WTC11 (cell line): ENCODE measurements around the gene NLRP1. TPM values are rescaled to one million over a fixed set of nuclear protein-coding genes. Genes with fewer than 3 reads are reported as not detected.
A peak's percentile ranks its signal among the peaks of the same experiment; 100 is the strongest.

Source experiments
- ATAC-seq: fragments of 200-7000 bp; cut with Tn5 transposase; 2 replicates; pipeline ENCODE4 v1.10.0; 2021; ENCODE audit warnings: mild to moderate bottlenecking, moderate library complexity
- CTCF ChIA-PET: fragments of 300-600 bp; sonication (Branson Sonifier 250); formaldehyde crosslinking; loops from one replicate; lab custom pipeline; 2021; ENCODE audit warnings: antibody characterized with exemption; lab: Charles Lee
- POLR2A ChIA-PET: fragments of 350-600 bp; sonication (Branson Sonifier 250); formaldehyde crosslinking; loops from one replicate; lab custom pipeline; 2021; ENCODE audit warnings: antibody characterized with exemption; lab: Charles Lee
- DNase-seq: peaks from one replicate; pipeline ENCODE4 v3.0.0; 2021; ENCODE audit warnings: low spot score
- H3K27ac Mint-ChIP-seq: 2 replicates; pipeline ENCODE4 v1.8.0; 2021; ENCODE audit warnings: mixed read lengths
- H3K27me3 Mint-ChIP-seq: 2 replicates; pipeline ENCODE4 v1.8.0; 2021; ENCODE audit warnings: low read depth, mild to moderate bottlenecking, moderate library complexity, mixed read lengths
- H3K36me3 Mint-ChIP-seq: 2 replicates; pipeline ENCODE4 v1.8.0; 2021; ENCODE audit warnings: mixed read lengths
- H3K4me1 Mint-ChIP-seq: 2 replicates; pipeline ENCODE4 v1.8.0; 2022; ENCODE audit warnings: mixed read lengths
- H3K4me3 Mint-ChIP-seq: 2 replicates; pipeline ENCODE4 v1.8.0; 2021; ENCODE audit warnings: mild to moderate bottlenecking, moderate library complexity, mixed read lengths
- H3K9me3 Mint-ChIP-seq: 2 replicates; pipeline ENCODE4 v1.8.0; 2021; ENCODE audit warnings: mixed read lengths
- FOXK1 ChIP-seq: sonication (generic); formaldehyde crosslinking; IDR thresholded peaks from 2 replicates; pipeline ENCODE4 v1.8.0; 2022; ENCODE audit warnings: mild to moderate bottlenecking, moderate library complexity, missing genetic modification reagents
- FOXP1 ChIP-seq: sonication (generic); formaldehyde crosslinking; IDR thresholded peaks from 2 replicates; pipeline ENCODE4 v1.8.0; 2022; ENCODE audit warnings: missing genetic modification reagents, mild to moderate bottlenecking, moderate library complexity, borderline replicate concordance
- GTF2I ChIP-seq: fragments of 250-450 bp; sonication (Bioruptor Pico); conservative IDR thresholded peaks from 2 replicates; pipeline ENCODE4 v1.4.0; 2021; ENCODE audit warnings: mild to moderate bottlenecking
- JAZF1 ChIP-seq: fragments of 250-450 bp; sonication (Bioruptor Pico); IDR thresholded peaks from 2 replicates; pipeline ENCODE4 v1.9.0; 2021; ENCODE audit warnings: moderate library complexity, mild to moderate bottlenecking, inconsistent platforms
- JUN ChIP-seq: sonication (generic); formaldehyde crosslinking; IDR thresholded peaks from 2 replicates; pipeline ENCODE4 v1.8.0; 2023; ENCODE audit warnings: mild to moderate bottlenecking, missing genetic modification reagents
- PRRX2 ChIP-seq: fragments of 250-450 bp; sonication (Bioruptor Pico); IDR thresholded peaks from 2 replicates; pipeline ENCODE4 v1.8.0; 2021; ENCODE audit warnings: mild to moderate bottlenecking
- SP1 ChIP-seq: sonication (generic); formaldehyde crosslinking; conservative IDR thresholded peaks from 2 replicates; pipeline ENCODE4 v1.8.1; 2022; ENCODE audit warnings: missing genetic modification reagents
- TEAD1 ChIP-seq: sonication (generic); formaldehyde crosslinking; IDR thresholded peaks from 2 replicates; pipeline ENCODE4 v1.8.0; 2022; ENCODE audit warnings: mild to moderate bottlenecking, missing genetic modification reagents
- ZNF121 ChIP-seq: sonication (generic); formaldehyde crosslinking; IDR thresholded peaks from 2 replicates; pipeline ENCODE4 v1.8.0; 2023; ENCODE audit warnings: missing genetic modification reagents
- ZNF219 ChIP-seq: sonication (generic); formaldehyde crosslinking; IDR thresholded peaks from 2 replicates; pipeline ENCODE4 v1.8.0; 2023; ENCODE audit warnings: missing genetic modification reagents, mild to moderate bottlenecking, borderline replicate concordance
- ZNF317 ChIP-seq: sonication (generic); formaldehyde crosslinking; IDR thresholded peaks from 2 replicates; pipeline ENCODE4 v1.8.1; 2023; ENCODE audit warnings: low read depth, mild to moderate bottlenecking, moderate library complexity, missing genetic modification reagents, borderline replicate concordance
- ZNF396 ChIP-seq: fragments of 250-450 bp; sonication (Bioruptor Pico); IDR thresholded peaks from 2 replicates; pipeline ENCODE4 v1.8.0; 2021; ENCODE audit warnings: mild to moderate bottlenecking, moderate library complexity, borderline replicate concordance
- ZNF671 ChIP-seq: fragments of 250-450 bp; sonication (Bioruptor Pico); IDR thresholded peaks from 2 replicates; pipeline ENCODE4 v1.8.0; 2021; ENCODE audit warnings: mild to moderate bottlenecking
- total RNA-seq: library from RNA; stranded (reverse); gene quantifications from 3 replicates; pipeline ENCODE4 v1.2.3, GENCODE V29; 2021
- TF ChIP-seq, protein P1 (sequence below): sonication (generic); formaldehyde crosslinking; IDR thresholded peaks from 2 replicates; pipeline ENCODE4 v1.8.0; 2022; ENCODE audit warnings: mild to moderate bottlenecking, missing genetic modification reagents
- TF ChIP-seq, protein P2 (sequence below): fragments of 200-600 bp; IDR thresholded peaks from 2 replicates; pipeline ENCODE4 v1.8.0; 2022; ENCODE audit warnings: antibody characterized with exemption
- TF ChIP-seq, protein P3 (sequence below): fragments of 250-450 bp; sonication (Bioruptor Pico); IDR thresholded peaks from 2 replicates; pipeline ENCODE4 v1.8.0; 2021; ENCODE audit warnings: mild to moderate bottlenecking
- TF ChIP-seq, protein P4 (sequence below): sonication (generic); formaldehyde crosslinking; IDR thresholded peaks from 2 replicates; pipeline ENCODE4 v1.8.0; 2023; ENCODE audit warnings: missing genetic modification reagents, mild to moderate bottlenecking, borderline replicate concordance
- TF ChIP-seq, protein P5 (sequence below): fragments of 250-450 bp; sonication (Bioruptor Pico); IDR thresholded peaks from 2 replicates; pipeline ENCODE4 v2.1.2; 2022; ENCODE audit warnings: mild to moderate bottlenecking, moderate library complexity
- TF ChIP-seq, protein P6 (sequence below): fragments of 250-450 bp; sonication (Bioruptor Pico); IDR thresholded peaks from 2 replicates; pipeline ENCODE4 v1.9.0; 2021; ENCODE audit warnings: mild to moderate bottlenecking
- TF ChIP-seq, protein P7 (sequence below): fragments of 250-450 bp; sonication (Bioruptor Pico); conservative IDR thresholded peaks from 2 replicates; pipeline ENCODE4 v1.9.0; 2021; ENCODE audit warnings: mild to moderate bottlenecking
- TF ChIP-seq, protein P8 (sequence below): sonication (generic); formaldehyde crosslinking; IDR thresholded peaks from 2 replicates; pipeline ENCODE4 v1.8.0; 2022; ENCODE audit warnings: mild to moderate bottlenecking, missing genetic modification reagents

The NLRP1 gene
- total RNA-seq, 1 experiment from 2014 or later = 17.6 TPM

DNA sequence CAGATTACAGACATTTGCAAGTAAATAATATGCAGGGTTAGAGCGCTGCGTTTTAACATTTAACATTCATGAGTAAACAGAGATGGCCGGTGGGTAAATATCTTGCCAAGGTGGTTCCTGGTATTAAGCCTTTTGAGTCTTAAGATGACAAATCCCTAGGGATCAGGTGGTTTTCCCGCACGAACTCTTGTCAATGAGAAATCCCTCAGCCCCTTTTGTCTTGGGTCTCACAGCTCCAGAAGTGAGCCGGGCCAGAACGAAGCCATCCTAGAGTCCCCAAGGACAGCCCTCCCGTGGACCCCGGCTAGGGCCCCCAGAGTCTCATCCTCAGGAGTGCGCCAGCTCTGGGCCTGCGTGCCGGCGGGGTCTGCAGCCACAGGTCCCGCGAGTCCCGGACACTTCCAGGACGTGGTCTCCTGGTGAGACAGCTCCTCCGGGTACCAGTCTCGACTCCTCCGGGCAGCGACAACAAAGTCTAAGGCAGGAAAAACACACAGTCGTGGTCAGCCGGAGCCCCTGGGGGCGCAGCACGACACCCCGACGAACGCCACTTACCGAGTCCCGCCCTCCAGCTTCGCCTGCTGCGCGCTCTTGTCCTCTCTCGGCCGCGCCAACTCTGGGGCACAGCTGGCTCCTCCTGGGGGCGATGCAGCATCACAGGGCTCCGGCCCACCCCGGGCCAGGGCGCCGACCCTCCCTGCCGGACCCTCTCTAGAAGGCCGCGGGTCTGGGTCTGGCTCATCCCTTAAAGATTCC, 84.7 kb downstream of the NLRP1 start:
- H3K36me3 Mint-ChIP-seq = no peaks in the 10 kb centered on the region
- no peak for ATAC-seq
- H3K4me1 Mint-ChIP-seq = peaks cover 10% of the 10 kb centered on the region
- peak overlapping the region; percentile 96 for H3K4me3 Mint-ChIP-seq
- peak; percentile 50 for DNase-seq
- no peaks in the 10 kb centered on the region for H3K9me3 Mint-ChIP-seq
- ChIA-PET POLR2A (interaction anchor here (0.7 to 2.5 kb wide), 4 partner anchors 14 to 139 kb away, joined by 3 to 24 read pairs (median 8); partner anchors contain the start of genes DERL2, DHX33, MIS12 and NUP88), CTCF (interaction anchor here (0.6 to 2.4 kb wide), 8 partner anchors 12 to 936 kb away, joined by 3 to 15 read pairs (median 5); partner anchors contain the start of genes C1QBP, DERL2, DHX33 and MIS12)
- no peak overlapping the region for H3K27ac Mint-ChIP-seq
- peaks cover 70% of the 10 kb centered on the region for H3K27me3 Mint-ChIP-seq
- TF ChIP-seq PRRX2 = no peak
- TF ChIP-seq, protein P1, sequence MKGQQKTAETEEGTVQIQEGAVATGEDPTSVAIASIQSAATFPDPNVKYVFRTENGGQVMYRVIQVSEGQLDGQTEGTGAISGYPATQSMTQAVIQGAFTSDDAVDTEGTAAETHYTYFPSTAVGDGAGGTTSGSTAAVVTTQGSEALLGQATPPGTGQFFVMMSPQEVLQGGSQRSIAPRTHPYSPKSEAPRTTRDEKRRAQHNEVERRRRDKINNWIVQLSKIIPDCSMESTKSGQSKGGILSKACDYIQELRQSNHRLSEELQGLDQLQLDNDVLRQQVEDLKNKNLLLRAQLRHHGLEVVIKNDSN (CRISPR knock-in tag) = no peak
- no peak for TF ChIP-seq GTF2I (CRISPR knock-in tag)
- TF ChIP-seq, protein P2, sequence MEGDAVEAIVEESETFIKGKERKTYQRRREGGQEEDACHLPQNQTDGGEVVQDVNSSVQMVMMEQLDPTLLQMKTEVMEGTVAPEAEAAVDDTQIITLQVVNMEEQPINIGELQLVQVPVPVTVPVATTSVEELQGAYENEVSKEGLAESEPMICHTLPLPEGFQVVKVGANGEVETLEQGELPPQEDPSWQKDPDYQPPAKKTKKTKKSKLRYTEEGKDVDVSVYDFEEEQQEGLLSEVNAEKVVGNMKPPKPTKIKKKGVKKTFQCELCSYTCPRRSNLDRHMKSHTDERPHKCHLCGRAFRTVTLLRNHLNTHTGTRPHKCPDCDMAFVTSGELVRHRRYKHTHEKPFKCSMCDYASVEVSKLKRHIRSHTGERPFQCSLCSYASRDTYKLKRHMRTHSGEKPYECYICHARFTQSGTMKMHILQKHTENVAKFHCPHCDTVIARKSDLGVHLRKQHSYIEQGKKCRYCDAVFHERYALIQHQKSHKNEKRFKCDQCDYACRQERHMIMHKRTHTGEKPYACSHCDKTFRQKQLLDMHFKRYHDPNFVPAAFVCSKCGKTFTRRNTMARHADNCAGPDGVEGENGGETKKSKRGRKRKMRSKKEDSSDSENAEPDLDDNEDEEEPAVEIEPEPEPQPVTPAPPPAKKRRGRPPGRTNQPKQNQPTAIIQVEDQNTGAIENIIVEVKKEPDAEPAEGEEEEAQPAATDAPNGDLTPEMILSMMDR = no peak
- TF ChIP-seq, protein P3, sequence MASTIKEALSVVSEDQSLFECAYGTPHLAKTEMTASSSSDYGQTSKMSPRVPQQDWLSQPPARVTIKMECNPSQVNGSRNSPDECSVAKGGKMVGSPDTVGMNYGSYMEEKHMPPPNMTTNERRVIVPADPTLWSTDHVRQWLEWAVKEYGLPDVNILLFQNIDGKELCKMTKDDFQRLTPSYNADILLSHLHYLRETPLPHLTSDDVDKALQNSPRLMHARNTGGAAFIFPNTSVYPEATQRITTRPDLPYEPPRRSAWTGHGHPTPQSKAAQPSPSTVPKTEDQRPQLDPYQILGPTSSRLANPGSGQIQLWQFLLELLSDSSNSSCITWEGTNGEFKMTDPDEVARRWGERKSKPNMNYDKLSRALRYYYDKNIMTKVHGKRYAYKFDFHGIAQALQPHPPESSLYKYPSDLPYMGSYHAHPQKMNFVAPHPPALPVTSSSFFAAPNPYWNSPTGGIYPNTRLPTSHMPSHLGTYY (CRISPR knock-in tag) = no peak
- TF ChIP-seq ZNF121 (CRISPR knock-in tag) = no peak
- TF ChIP-seq, protein P4, sequence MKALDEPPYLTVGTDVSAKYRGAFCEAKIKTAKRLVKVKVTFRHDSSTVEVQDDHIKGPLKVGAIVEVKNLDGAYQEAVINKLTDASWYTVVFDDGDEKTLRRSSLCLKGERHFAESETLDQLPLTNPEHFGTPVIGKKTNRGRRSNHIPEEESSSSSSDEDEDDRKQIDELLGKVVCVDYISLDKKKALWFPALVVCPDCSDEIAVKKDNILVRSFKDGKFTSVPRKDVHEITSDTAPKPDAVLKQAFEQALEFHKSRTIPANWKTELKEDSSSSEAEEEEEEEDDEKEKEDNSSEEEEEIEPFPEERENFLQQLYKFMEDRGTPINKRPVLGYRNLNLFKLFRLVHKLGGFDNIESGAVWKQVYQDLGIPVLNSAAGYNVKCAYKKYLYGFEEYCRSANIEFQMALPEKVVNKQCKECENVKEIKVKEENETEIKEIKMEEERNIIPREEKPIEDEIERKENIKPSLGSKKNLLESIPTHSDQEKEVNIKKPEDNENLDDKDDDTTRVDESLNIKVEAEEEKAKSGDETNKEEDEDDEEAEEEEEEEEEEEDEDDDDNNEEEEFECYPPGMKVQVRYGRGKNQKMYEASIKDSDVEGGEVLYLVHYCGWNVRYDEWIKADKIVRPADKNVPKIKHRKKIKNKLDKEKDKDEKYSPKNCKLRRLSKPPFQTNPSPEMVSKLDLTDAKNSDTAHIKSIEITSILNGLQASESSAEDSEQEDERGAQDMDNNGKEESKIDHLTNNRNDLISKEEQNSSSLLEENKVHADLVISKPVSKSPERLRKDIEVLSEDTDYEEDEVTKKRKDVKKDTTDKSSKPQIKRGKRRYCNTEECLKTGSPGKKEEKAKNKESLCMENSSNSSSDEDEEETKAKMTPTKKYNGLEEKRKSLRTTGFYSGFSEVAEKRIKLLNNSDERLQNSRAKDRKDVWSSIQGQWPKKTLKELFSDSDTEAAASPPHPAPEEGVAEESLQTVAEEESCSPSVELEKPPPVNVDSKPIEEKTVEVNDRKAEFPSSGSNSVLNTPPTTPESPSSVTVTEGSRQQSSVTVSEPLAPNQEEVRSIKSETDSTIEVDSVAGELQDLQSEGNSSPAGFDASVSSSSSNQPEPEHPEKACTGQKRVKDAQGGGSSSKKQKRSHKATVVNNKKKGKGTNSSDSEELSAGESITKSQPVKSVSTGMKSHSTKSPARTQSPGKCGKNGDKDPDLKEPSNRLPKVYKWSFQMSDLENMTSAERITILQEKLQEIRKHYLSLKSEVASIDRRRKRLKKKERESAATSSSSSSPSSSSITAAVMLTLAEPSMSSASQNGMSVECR (CRISPR knock-in tag) = 0 out of 2 replicates have a peak, but pooled peaks have one; percentile 31
- TF ChIP-seq, protein P5, sequence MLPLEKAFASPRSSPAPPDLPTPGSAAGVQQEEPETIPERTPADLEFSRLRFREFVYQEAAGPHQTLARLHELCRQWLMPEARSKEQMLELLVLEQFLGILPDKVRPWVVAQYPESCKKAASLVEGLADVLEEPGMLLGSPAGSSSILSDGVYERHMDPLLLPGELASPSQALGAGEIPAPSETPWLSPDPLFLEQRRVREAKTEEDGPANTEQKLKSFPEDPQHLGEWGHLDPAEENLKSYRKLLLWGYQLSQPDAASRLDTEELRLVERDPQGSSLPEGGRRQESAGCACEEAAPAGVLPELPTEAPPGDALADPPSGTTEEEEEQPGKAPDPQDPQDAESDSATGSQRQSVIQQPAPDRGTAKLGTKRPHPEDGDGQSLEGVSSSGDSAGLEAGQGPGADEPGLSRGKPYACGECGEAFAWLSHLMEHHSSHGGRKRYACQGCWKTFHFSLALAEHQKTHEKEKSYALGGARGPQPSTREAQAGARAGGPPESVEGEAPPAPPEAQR = no peak
- TF ChIP-seq, protein P6, sequence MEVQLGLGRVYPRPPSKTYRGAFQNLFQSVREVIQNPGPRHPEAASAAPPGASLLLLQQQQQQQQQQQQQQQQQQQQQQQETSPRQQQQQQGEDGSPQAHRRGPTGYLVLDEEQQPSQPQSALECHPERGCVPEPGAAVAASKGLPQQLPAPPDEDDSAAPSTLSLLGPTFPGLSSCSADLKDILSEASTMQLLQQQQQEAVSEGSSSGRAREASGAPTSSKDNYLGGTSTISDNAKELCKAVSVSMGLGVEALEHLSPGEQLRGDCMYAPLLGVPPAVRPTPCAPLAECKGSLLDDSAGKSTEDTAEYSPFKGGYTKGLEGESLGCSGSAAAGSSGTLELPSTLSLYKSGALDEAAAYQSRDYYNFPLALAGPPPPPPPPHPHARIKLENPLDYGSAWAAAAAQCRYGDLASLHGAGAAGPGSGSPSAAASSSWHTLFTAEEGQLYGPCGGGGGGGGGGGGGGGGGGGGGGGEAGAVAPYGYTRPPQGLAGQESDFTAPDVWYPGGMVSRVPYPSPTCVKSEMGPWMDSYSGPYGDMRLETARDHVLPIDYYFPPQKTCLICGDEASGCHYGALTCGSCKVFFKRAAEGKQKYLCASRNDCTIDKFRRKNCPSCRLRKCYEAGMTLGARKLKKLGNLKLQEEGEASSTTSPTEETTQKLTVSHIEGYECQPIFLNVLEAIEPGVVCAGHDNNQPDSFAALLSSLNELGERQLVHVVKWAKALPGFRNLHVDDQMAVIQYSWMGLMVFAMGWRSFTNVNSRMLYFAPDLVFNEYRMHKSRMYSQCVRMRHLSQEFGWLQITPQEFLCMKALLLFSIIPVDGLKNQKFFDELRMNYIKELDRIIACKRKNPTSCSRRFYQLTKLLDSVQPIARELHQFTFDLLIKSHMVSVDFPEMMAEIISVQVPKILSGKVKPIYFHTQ (CRISPR knock-in tag) = no peak
- TF ChIP-seq, protein P7, sequence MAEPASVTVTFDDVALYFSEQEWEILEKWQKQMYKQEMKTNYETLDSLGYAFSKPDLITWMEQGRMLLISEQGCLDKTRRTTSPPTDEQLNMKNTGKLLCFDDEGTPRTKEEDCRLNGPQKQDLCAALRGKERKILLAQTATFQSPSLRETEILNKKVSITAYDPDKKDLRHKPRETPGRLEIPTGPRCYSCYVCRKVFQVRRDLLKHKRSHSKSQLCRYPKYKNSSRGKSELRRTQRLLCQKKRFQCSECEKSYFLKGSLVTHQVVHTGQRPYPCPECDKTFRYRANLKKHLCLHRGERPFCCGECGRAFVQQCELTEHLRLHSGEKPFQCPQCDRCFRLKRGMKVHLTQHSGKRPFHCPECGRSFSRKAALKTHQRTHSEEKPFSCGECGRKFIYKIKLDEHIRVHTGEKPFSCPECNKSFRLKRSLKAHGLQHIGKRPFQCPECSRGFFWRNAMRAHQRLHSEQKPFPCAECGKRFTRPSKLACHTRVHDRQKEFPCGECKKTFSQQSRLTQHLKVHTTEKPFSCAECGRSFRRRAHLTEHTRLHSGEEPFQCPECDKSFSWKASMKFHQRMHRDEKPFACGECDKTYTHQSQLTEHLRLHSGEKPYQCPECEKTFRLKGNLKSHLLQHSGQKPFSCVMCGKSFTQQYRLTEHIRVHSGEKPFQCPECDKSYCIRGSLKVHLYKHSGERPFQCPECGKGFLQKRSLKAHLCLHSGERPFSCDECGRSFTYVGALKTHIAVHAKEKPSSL (CRISPR knock-in tag) = no peak
- TF ChIP-seq, protein P8, sequence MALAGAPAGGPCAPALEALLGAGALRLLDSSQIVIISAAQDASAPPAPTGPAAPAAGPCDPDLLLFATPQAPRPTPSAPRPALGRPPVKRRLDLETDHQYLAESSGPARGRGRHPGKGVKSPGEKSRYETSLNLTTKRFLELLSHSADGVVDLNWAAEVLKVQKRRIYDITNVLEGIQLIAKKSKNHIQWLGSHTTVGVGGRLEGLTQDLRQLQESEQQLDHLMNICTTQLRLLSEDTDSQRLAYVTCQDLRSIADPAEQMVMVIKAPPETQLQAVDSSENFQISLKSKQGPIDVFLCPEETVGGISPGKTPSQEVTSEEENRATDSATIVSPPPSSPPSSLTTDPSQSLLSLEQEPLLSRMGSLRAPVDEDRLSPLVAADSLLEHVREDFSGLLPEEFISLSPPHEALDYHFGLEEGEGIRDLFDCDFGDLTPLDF (CRISPR knock-in tag) = no peak
- TF ChIP-seq FOXK1 (CRISPR knock-in tag) = no peak
- no peak for TF ChIP-seq ZNF671 (CRISPR knock-in tag)
- no peak for TF ChIP-seq TEAD1 (CRISPR knock-in tag)
- no peak for TF ChIP-seq ZNF219 (CRISPR knock-in tag)
- TF ChIP-seq FOXP1 (CRISPR knock-in tag) = no peak
- no peak for TF ChIP-seq JAZF1 (CRISPR knock-in tag)
- TF ChIP-seq ZNF396 (CRISPR knock-in tag) = no peak
- 0 out of 2 replicates have a peak, but pooled peaks have one; percentile 35 for TF ChIP-seq SP1 (CRISPR knock-in tag)
- TF ChIP-seq ZNF317 = no peak
- TF ChIP-seq JUN (CRISPR knock-in tag) = no peak
